Measurements from ENCODE around the gene CPD. TPM values are rescaled to one million over a fixed set of nuclear protein-coding genes. Genes with fewer than 3 reads are reported as not detected.

Gene CPD
- total and polyA plus RNA-seq, 9 of the 15 experiments (the other 6 are each of a cell fraction or from before 2014, with no cell fraction given): 4.5 to 24.4 (median 20.4) TPM

GRCh38 chr17:30396129-30396528, 17.4 kb downstream of the CPD start:
- no peak for FAIRE-seq
- CTCF ChIA-PET (ENCODE audit: low intra/inter-chr PET ratio): no interaction called here
- no peaks in the 10 kb centered on the region for H3K79me2 ChIP-seq (ENCODE audit: control insufficient read depth, insufficient read depth, low read length)
- no peak for TF ChIP-seq MCM5 (IDR thresholded peaks at IDR 0.05; ENCODE audit: low read depth)
- no peak for TF ChIP-seq TAL1 (IDR thresholded peaks at IDR 0.05)
- no peak for TF ChIP-seq CUX1 (CRISPR knock-in tag; IDR thresholded peaks at IDR 0.05)
- TF ChIP-seq, protein P1, sequence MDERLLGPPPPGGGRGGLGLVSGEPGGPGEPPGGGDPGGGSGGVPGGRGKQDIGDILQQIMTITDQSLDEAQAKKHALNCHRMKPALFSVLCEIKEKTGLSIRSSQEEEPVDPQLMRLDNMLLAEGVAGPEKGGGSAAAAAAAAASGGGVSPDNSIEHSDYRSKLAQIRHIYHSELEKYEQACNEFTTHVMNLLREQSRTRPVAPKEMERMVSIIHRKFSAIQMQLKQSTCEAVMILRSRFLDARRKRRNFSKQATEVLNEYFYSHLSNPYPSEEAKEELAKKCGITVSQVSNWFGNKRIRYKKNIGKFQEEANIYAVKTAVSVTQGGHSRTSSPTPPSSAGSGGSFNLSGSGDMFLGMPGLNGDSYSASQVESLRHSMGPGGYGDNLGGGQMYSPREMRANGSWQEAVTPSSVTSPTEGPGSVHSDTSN (CRISPR knock-in tag; IDR thresholded peaks at IDR 0.05; ENCODE audit: low read depth): no peak
- TF ChIP-seq, protein P1 (tag; conservative IDR thresholded peaks at IDR 0.05; ENCODE audit: low read depth): no peak
- no peak for TF ChIP-seq SREBF1 (IDR thresholded peaks at IDR 0.05; ENCODE audit: borderline replicate concordance, low read depth, low read length)
- TF ChIP-seq GATAD2A (IDR thresholded peaks at IDR 0.05): no peak
- no peak for TF ChIP-seq ZNF699 (CRISPR knock-in tag; IDR thresholded peaks at IDR 0.05; ENCODE audit: insufficient replicate concordance)
- no peak for TF ChIP-seq ZNF347 (CRISPR knock-in tag; IDR thresholded peaks at IDR 0.05; ENCODE audit: low read depth)
- TF ChIP-seq NR2C2 (CRISPR knock-in tag; IDR thresholded peaks at IDR 0.05): no peak
- no peak for TF ChIP-seq NR2C2 (tag; IDR thresholded peaks at IDR 0.05)
- TF ChIP-seq FOXM1 (IDR thresholded peaks at IDR 0.05; ENCODE audit: low read depth): no peak
- TF ChIP-seq FOXM1 (CRISPR knock-in tag; IDR thresholded peaks at IDR 0.05; ENCODE audit: low read depth): no peak
- TF ChIP-seq, protein P2, sequence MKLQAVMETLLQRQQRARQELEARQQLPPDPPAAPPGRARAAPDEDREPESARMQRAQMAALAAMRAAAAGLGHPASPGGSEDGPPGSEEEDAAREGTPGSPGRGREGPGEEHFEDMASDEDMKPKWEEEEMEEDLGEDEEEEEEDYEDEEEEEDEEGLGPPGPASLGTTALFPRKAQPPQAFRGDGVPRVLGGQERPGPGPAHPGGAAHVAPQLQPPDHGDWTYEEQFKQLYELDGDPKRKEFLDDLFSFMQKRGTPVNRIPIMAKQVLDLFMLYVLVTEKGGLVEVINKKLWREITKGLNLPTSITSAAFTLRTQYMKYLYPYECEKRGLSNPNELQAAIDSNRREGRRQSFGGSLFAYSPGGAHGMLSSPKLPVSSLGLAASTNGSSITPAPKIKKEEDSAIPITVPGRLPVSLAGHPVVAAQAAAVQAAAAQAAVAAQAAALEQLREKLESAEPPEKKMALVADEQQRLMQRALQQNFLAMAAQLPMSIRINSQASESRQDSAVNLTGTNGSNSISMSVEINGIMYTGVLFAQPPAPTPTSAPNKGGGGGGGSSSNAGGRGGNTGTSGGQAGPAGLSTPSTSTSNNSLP (IDR thresholded peaks at IDR 0.05; ENCODE audit: borderline replicate concordance, low read depth, low read length): no peak
- TF ChIP-seq FOSL1 (tag; conservative IDR thresholded peaks at IDR 0.05): no peak

More at GRCh38 chr17:30396129-30396528, 17.4 kb downstream of the CPD start:
- no peaks in the 10 kb centered on the region; the same call in 1 of the 2 replicates for H4K20me1 ChIP-seq (replicated peaks; ENCODE audit: control insufficient read depth, insufficient read depth, low read length)
- H3K4me2 ChIP-seq (ENCODE audit: insufficient read depth, low read length): no peak overlapping the region
- intact Hi-C loops (cut with micrococcal nuclease): no loop called here
- no peak overlapping the region for H2AFZ ChIP-seq (ENCODE audit: low read depth, low read length)
- no TSS peak for BruUV-seq (replicated peaks)
- WGBS (ENCODE audit: insufficient coverage, low coverage, missing lambda C conversion rate): 89% methylated on average over 1 of the region's 1 CpG
- in situ Hi-C loops (cut with MboI): no loop called here
- ATAC-seq: no peak
- no peak overlapping the region for H3K4me3 ChIP-seq
- no peak overlapping the region for H3K27ac ChIP-seq (ENCODE audit: extremely low read depth, low read depth, low read length)
- no peak for DNase-seq (ENCODE audit: extremely low read depth in 1 of 4, low spot score in 3 of 4)
- no peak overlapping the region for H3K9ac ChIP-seq (ENCODE audit: insufficient read depth in 1 of 2, low read depth in 2 of 2, low read length in 2 of 2)
- no peaks in the 10 kb centered on the region for H3K9me1 ChIP-seq (ENCODE audit: control insufficient read depth, insufficient read depth, low read length)
- H3K27me3 ChIP-seq (ENCODE audit: control insufficient read depth in 2 of 2, insufficient read depth in 2 of 2, low read length in 2 of 2): no peaks in the 10 kb centered on the region
- peaks cover 0 to 7% of the 10 kb centered on the region in 2 experiments; a peak in 2 of 5 replicates for H3K4me1 ChIP-seq (replicated peaks in 1 of 2; ENCODE audit: control insufficient read depth in 2 of 2, insufficient read depth in 2 of 2, low read length in 2 of 2)
- H3K9me3 ChIP-seq (replicated peaks; ENCODE audit: control insufficient read depth, insufficient read depth, low read depth, low read length): no peaks in the 10 kb centered on the region
- H3K36me3 ChIP-seq (ENCODE audit: control insufficient read depth, insufficient read depth, low read length): peaks cover 6% of the 10 kb centered on the region; the same call in 2 of the 3 replicates
- POLR2A ChIA-PET: interaction anchor here (0.8 kb wide), 1 partner anchor 122 kb away, joined by 3 read pairs; no protein-coding TSS in a partner anchor
